Colonic mucosa (tissue), 4 donors: ENCODE measurements around the gene LRRC10B. TPM values are rescaled to one million over a fixed set of nuclear protein-coding genes. Genes with fewer than 3 reads are reported as not detected.

Experiments
- DNase-seq: peaks from one replicate; pipeline ENCODE4 v3.0.0-alpha.2; 2020
- H3K27ac ChIP-seq: fragments of 200-600 bp; one replicate; pipeline ENCODE4 v1.8.0; 2021
- H3K27me3 ChIP-seq: fragments of 200-600 bp; one replicate; pipeline ENCODE4 v1.8.0; 2021
- H3K36me3 ChIP-seq: fragments of 200-600 bp; one replicate; pipeline ENCODE4 v1.8.0; 2021
- H3K4me1 ChIP-seq: fragments of 200-600 bp; one replicate; pipeline ENCODE4 v1.8.0; 2021; ENCODE audit warnings: mild to moderate bottlenecking
- H3K4me3 ChIP-seq: fragments of 200-600 bp; one replicate; pipeline ENCODE4 v1.8.0; 2021
- H3K9ac ChIP-seq, 2 donors: one replicate each; pipeline ENCODE4 v1.7.0; 2013; ENCODE audit warnings: control low read depth in 2 of 2, low read depth in 2 of 2, low read length in 2 of 2
- H3K9me3 ChIP-seq: fragments of 200-600 bp; one replicate; pipeline ENCODE4 v1.8.0; 2021
- CTCF ChIP-seq: fragments of 200-600 bp; IDR thresholded peaks from one replicate; pipeline ENCODE4 v1.8.0; 2022; ENCODE audit warnings: antibody characterized with exemption, mild to moderate bottlenecking
- intact Hi-C: fragments of 100-400 bp; cut with DNase I; formaldehyde crosslinking; loops from one replicate; pipeline ENCODE4 v1.14.1; 2022
- total RNA-seq, 2 donors: library from RNA; stranded (reverse); fragmentation: NEBNext Ultra II Directional in 1 of 2; extraction: Animal tissue kit (Norgen Biotek cat#: 25700) in 1 of 2; gene quantifications; one replicate each; pipeline ENCODE4 v1.2.1, GENCODE V29; 2021
- donor health status: healthy.
- donor health status: DM: no; HTN: no; CAD: no.
- donor health status: DM: no; HTN: no; CAD: no.

The LRRC10B gene
- total RNA-seq, 2 donors from 2014 or later: 0.54 to 1.3 TPM

GRCh38 chr11:61532134-61533038 is 23.8 kb downstream of the LRRC10B start:
- peak; percentile 72 for DNase-seq
- H3K9me3 ChIP-seq: no peaks in the 10 kb centered on the region
- TF ChIP-seq CTCF: peak; percentile 78
- intact Hi-C loops: no loop called here
- peaks cover 18% of the 10 kb centered on the region for H3K4me1 ChIP-seq
- peak overlapping the region; percentile 6 to 31 for H3K9ac ChIP-seq
- no peaks in the 10 kb centered on the region for H3K36me3 ChIP-seq
- no peaks in the 10 kb centered on the region for H3K27me3 ChIP-seq
- no peak overlapping the region for H3K4me3 ChIP-seq
- peak overlapping the region; percentile 57 for H3K27ac ChIP-seq

DNA sequence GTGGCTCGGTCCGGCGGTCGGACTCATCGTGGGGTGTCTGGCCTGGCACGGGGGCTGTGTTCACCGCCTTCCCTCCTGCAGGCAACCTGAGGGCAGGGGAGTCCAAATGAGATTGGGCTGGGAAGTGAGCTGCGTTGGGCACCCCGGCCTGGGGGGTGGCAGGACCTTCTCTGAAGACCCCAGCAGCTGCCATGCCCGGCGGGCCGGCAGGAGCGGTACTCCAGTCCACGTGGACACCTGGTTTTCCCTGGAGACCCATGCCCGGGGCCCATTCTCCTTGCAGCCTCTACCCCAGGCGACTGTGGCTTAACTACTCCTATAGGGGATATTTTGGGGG is 24.5 kb downstream of the LRRC10B start:
- Histone ChIP-seq H3K9me3 (no peaks in the 10 kb centered on the region), H3K27me3 (no peaks in the 10 kb centered on the region), H3K4me3 (no peak overlapping the region), H3K27ac (peak overlapping the region; percentile 57), H3K4me1 (peaks cover 18% of the 10 kb centered on the region), H3K36me3 (no peaks in the 10 kb centered on the region), H3K9ac (peak overlapping the region; percentile 6 to 14)
- intact Hi-C loops: no loop called here
- DNase-seq: no peak
- no peak for TF ChIP-seq CTCF

DNA sequence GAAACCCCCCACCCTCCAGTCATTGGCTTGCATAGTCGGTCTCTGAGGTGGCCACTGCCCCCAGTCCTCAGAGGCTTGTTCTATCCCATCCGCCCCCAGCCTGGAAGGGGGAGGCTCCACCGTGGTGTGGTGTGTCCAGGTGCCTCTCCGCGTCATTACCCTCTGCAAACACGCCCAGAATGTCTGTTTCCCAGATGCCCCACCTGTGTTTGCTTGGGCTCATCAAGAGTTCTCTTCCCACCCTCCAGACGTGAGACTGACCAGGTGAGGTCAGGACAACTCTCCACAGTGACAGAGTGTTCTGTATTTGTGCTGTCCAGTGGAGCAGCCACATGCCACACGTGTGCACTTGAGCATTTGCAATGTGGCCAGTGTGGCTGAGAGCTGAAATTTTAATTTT is 24.9 kb downstream of the LRRC10B start:
- H3K4me1 ChIP-seq: peaks cover 18% of the 10 kb centered on the region
- no peak for TF ChIP-seq CTCF
- no peaks in the 10 kb centered on the region for H3K27me3 ChIP-seq
- intact Hi-C loops: no loop called here
- no peak overlapping the region for H3K4me3 ChIP-seq
- peak overlapping the region in 1 of 2 donors; percentile 14 for H3K9ac ChIP-seq
- no peaks in the 10 kb centered on the region for H3K9me3 ChIP-seq
- H3K27ac ChIP-seq: no peak overlapping the region
- DNase-seq: peak; percentile 71
- H3K36me3 ChIP-seq: no peaks in the 10 kb centered on the region

DNA sequence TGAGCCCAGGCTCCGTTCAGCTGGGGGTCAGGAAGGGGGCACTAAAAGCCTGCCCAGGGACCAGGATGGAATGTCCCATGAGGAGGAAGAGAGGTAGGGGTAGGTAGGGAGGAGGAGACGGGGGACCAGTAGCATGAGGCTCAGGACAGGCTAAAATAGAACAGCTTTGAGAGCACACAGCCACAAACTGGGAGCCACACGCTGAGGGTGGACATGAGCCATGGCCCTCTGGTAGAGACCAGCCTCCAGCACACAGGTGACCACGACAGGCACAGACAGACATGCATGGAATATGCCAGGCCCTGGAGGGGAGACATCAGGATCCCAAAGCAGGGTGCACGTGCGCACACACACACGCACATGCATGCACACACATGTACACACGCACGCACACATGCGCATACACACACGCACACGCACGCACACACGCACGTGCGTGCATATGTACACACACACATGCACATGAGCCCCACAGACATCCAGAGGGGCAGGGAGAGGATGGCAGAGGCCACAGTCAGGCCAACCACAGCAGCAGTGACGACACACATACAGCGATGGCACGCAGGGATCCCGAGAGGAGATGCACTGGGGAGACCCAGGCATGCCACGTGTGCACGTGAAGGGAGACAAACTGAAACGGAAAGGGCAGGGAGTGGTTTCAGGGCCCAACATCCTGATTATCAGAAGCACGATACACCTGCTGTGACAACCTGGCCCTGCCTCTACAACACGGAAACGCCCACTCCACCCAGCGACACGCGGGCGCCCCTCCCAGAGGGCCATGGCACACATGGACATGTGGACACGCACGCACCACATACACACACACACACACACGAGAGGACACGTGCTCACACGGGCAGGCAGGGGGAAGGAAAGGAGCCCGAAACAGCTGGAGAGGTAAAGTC is 25.7 kb downstream of the LRRC10B start:
- Histone ChIP-seq H3K27ac (no peak overlapping the region), H3K27me3 (no peaks in the 10 kb centered on the region)
- intact Hi-C loops: no loop called here

More for the DNA sequence above, 25.7 kb downstream of the LRRC10B start:
- H3K36me3 ChIP-seq: no peaks in the 10 kb centered on the region
- peak; percentile 74 for DNase-seq
- peak overlapping the region; percentile 16 to 44 for H3K9ac ChIP-seq
- no peak for TF ChIP-seq CTCF
- no peak overlapping the region for H3K4me3 ChIP-seq
- peaks cover 18% of the 10 kb centered on the region for H3K4me1 ChIP-seq
- H3K9me3 ChIP-seq: no peaks in the 10 kb centered on the region
